ENCODE data around the gene ITPR2. TPM values are rescaled to one million over a fixed set of nuclear protein-coding genes. Genes with fewer than 3 reads are reported as not detected.
"Not testable (repeated sequence)": the region's sequence is repeated elsewhere in the genome, so short reads cannot be mapped to it uniquely, and the experiment has no call there.

ITPR2 gene
- total RNA-seq, 1 experiment from 2014 or later: 41.6 TPM

GRCh38 chr12:26520109-26520508 is 312.9 kb downstream of the ITPR2 start:
- Histone ChIP-seq H3K27me3 (replicated peaks; ENCODE audit: control insufficient read depth, insufficient read depth, low read length) (no peaks in the 10 kb centered on the region), H3K9me3 (peaks cover 15% of the 10 kb centered on the region; the same call in 1 of the 2 replicates), H3K4me1 (0 out of 2 replicates have a peak, but pooled peaks cover 6% of the 10 kb centered on the region), H3K4me3 (ENCODE audit: low read depth, low read length) (no peak overlapping the region), H3K36me3 (ENCODE audit: control insufficient read depth, insufficient read depth, low read length) (no peaks in the 10 kb centered on the region)
- Mint-ChIP-seq H3K4me1 (ENCODE audit: low read depth, unreplicated experiment) (peaks cover 14% of the 10 kb centered on the region), H3K36me3 (ENCODE audit: insufficient read depth, unreplicated experiment) (peaks cover 12% of the 10 kb centered on the region), H3K4me3 (ENCODE audit: unreplicated experiment) (no peak overlapping the region), H3K27ac (ENCODE audit: unreplicated experiment) (no peak overlapping the region), H3K9me3 (ENCODE audit: unreplicated experiment) (peaks cover 49% of the 10 kb centered on the region), H3K27me3 (ENCODE audit: insufficient read depth, unreplicated experiment) (no peaks in the 10 kb centered on the region)
- no peak for TF ChIP-seq CTCF (IDR thresholded peaks at IDR 0.05; ENCODE audit: insufficient read depth in 1 of 2, low read depth in 1 of 2, low read length in 1 of 2, severe bottlenecking in 1 of 2, unreplicated experiment in 1 of 2)
- no peak for DNase-seq
- ChIA-PET POLR2A (no interaction called here), CTCF (no interaction called here)
- intact Hi-C loops (cut with micrococcal nuclease; ENCODE audit: unreplicated experiment): no loop called here
- BruUV-seq (replicated peaks): no TSS peak

GRCh38 chr12:26519462-26519861 is 313.5 kb downstream of the ITPR2 start:
- no peaks in the 10 kb centered on the region for H3K27me3 Mint-ChIP-seq (ENCODE audit: insufficient read depth, unreplicated experiment)
- peaks cover 10% of the 10 kb centered on the region; the same call in 1 of the 2 replicates for H3K4me1 ChIP-seq
- no peak for DNase-seq
- H3K27me3 ChIP-seq (replicated peaks; ENCODE audit: control insufficient read depth, insufficient read depth, low read length): no peaks in the 10 kb centered on the region
- ChIA-PET CTCF (no interaction called here), POLR2A (no interaction called here)
- no peak overlapping the region for H3K27ac Mint-ChIP-seq (ENCODE audit: unreplicated experiment)
- intact Hi-C loops (cut with micrococcal nuclease; ENCODE audit: unreplicated experiment): no loop called here
- H3K9me3 Mint-ChIP-seq (ENCODE audit: unreplicated experiment): peaks cover 51% of the 10 kb centered on the region
- H3K4me3 Mint-ChIP-seq (ENCODE audit: unreplicated experiment): no peak overlapping the region
- BruUV-seq (replicated peaks): no TSS peak
- H3K36me3 Mint-ChIP-seq (ENCODE audit: insufficient read depth, unreplicated experiment): peaks cover 12% of the 10 kb centered on the region
- H3K9me3 ChIP-seq: peaks cover 11% of the 10 kb centered on the region; the same call in 1 of the 2 replicates
- H3K36me3 ChIP-seq (ENCODE audit: control insufficient read depth, insufficient read depth, low read length): no peaks in the 10 kb centered on the region
- TF ChIP-seq CTCF (IDR thresholded peaks at IDR 0.05; ENCODE audit: insufficient read depth in 1 of 2, low read depth in 1 of 2, low read length in 1 of 2, severe bottlenecking in 1 of 2, unreplicated experiment in 1 of 2): no peak
- peaks cover 15% of the 10 kb centered on the region for H3K4me1 Mint-ChIP-seq (ENCODE audit: low read depth, unreplicated experiment)
- H3K4me3 ChIP-seq (ENCODE audit: low read depth, low read length): no peak overlapping the region

DNA sequence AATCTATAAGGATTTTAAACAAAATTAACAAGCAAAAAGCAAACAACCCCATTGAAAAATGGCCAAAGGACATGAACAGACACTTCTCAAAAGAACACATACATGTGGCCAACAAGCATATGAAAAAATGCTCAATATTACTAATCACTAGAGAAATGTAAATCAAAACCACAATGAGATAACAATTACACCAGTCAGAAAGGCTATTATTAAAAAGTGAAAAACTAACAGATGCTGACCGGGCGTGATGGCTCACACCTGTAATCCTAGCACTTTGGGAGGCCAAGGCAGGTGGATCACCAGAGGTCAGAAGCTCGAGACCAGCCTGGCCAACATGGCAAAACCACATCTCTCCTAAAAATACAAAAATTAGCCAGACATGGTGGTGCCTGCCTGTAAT is 315.7 kb downstream of the ITPR2 start:
- peaks cover 20% of the 10 kb centered on the region for H3K4me1 Mint-ChIP-seq (ENCODE audit: low read depth, unreplicated experiment)
- CTCF ChIA-PET; H3K27me3 ChIP-seq (replicated peaks; ENCODE audit: control insufficient read depth, insufficient read depth, low read length); DNase-seq; BruUV-seq (replicated peaks); POLR2A ChIA-PET; H3K4me3 Mint-ChIP-seq (ENCODE audit: unreplicated experiment); H3K36me3 ChIP-seq (ENCODE audit: control insufficient read depth, insufficient read depth, low read length); H3K9me3 ChIP-seq; H3K4me3 ChIP-seq (ENCODE audit: low read depth, low read length); H3K27me3 Mint-ChIP-seq (ENCODE audit: insufficient read depth, unreplicated experiment); intact Hi-C loops (cut with micrococcal nuclease; ENCODE audit: unreplicated experiment): not testable (repeated sequence)
- peaks cover 41% of the 10 kb centered on the region for H3K9me3 Mint-ChIP-seq (ENCODE audit: unreplicated experiment)
- H3K4me1 ChIP-seq: peaks cover 25% of the 10 kb centered on the region
- H3K27ac Mint-ChIP-seq (ENCODE audit: unreplicated experiment): peak overlapping the region; percentile 12
- H3K36me3 Mint-ChIP-seq (ENCODE audit: insufficient read depth, unreplicated experiment): peaks cover 14% of the 10 kb centered on the region

- Mint-ChIP-seq H3K9me3 (ENCODE audit: unreplicated experiment) (peaks cover 33% of the 10 kb centered on the region), H3K4me1 (ENCODE audit: low read depth, unreplicated experiment) (peaks cover 44% of the 10 kb centered on the region), H3K27ac (ENCODE audit: unreplicated experiment) (peak overlapping the region; percentile 96), H3K4me3 (ENCODE audit: unreplicated experiment) (no peak overlapping the region), H3K27me3 (ENCODE audit: insufficient read depth, unreplicated experiment) (no peaks in the 10 kb centered on the region), H3K36me3 (ENCODE audit: insufficient read depth, unreplicated experiment) (peaks cover 21% of the 10 kb centered on the region)
- BruUV-seq (replicated peaks): no TSS peak
- DNase-seq: no peak
- intact Hi-C loops (cut with micrococcal nuclease; ENCODE audit: unreplicated experiment): loop anchor here (5.0 kb wide), 1 partner anchor 423 kb away; the partner anchor contains the start of genes FGFR1OP2 and INTS13
- TF ChIP-seq CTCF (IDR thresholded peaks at IDR 0.05; ENCODE audit: insufficient read depth in 1 of 2, low read depth in 1 of 2, low read length in 1 of 2, severe bottlenecking in 1 of 2, unreplicated experiment in 1 of 2): no peak
- no peak overlapping the region for H3K4me3 ChIP-seq (ENCODE audit: low read depth, low read length)
- H3K4me1 ChIP-seq: peaks cover 51% of the 10 kb centered on the region
- H3K27me3 ChIP-seq (replicated peaks; ENCODE audit: control insufficient read depth, insufficient read depth, low read length): no peaks in the 10 kb centered on the region
- no peaks in the 10 kb centered on the region for H3K36me3 ChIP-seq (ENCODE audit: control insufficient read depth, insufficient read depth, low read length)
- peaks cover 9% of the 10 kb centered on the region; the same call in 1 of the 2 replicates for H3K9me3 ChIP-seq
- CTCF ChIA-PET: no interaction called here
- POLR2A ChIA-PET: no interaction called here
Observed at GRCh38 chr12:26514364-26514763, 318.6 kb downstream of the ITPR2 start.

All from Caco-2 (cell line).